ENCODE results near the gene CLECL1. TPM values are rescaled to one million over a fixed set of nuclear protein-coding genes. Genes with fewer than 3 reads are reported as not detected.
"Not testable (repeated sequence)": the region's sequence is repeated elsewhere in the genome, so short reads cannot be mapped to it uniquely, and the experiment has no call there.

Gene CLECL1
- total RNA-seq, 1 experiment from 2014 or later = not detected

GRCh38 chr12:9687228-9687627 lies 45.7 kb downstream of the CLECL1 start (continued):
- TF ChIP-seq REST (IDR thresholded peaks at IDR 0.05; ENCODE audit: low read depth) = no peak
- TF ChIP-seq SP1 (IDR thresholded peaks at IDR 0.05; ENCODE audit: low read depth) = no peak
- TF ChIP-seq ZNF274 (IDR thresholded peaks at IDR 0.05; ENCODE audit: low read depth, low read length) = no peak
- no peak for TF ChIP-seq ATF3 (IDR thresholded peaks at IDR 0.05)

- Histone ChIP-seq H3K4me3 (replicated peaks in 1 of 2; ENCODE audit: low read depth in 1 of 2, low read length in 2 of 2) (no peak overlapping the region), H3K9ac (ENCODE audit: low read length) (no peak overlapping the region), H3K9me2 (ENCODE audit: insufficient read depth) (no peaks in the 10 kb centered on the region), H3K27me3 (ENCODE audit: insufficient read depth, low read length) (no peaks in the 10 kb centered on the region), H3K4me2 (ENCODE audit: low read length) (no peak overlapping the region), H3K27ac (ENCODE audit: low read depth, low read length) (no peak overlapping the region), H3K9me3 (ENCODE audit: control insufficient read depth in 1 of 2, insufficient read depth in 1 of 2, low read depth in 1 of 2, low read length in 2 of 2) (no peaks in the 10 kb centered on the region), H3K4me1 (ENCODE audit: control insufficient read depth in 1 of 2, insufficient read depth in 2 of 2, low read length in 2 of 2) (peaks cover 0 to 5% of the 10 kb centered on the region in 2 experiments; a peak in 3 of 4 replicates), H3K79me2 (ENCODE audit: insufficient read depth, low read length) (no peaks in the 10 kb centered on the region), H2AFZ (ENCODE audit: low read depth, low read length, poor library complexity, severe bottlenecking) (no peak overlapping the region), H3K36me3 (ENCODE audit: control insufficient read depth in 1 of 2, insufficient read depth in 2 of 2, low read length in 2 of 2) (no peaks in the 10 kb centered on the region), H4K20me1 (ENCODE audit: insufficient read depth) (no peaks in the 10 kb centered on the region)
- CTCF ChIA-PET = no interaction called here
- intact Hi-C loops (cut with micrococcal nuclease) = no loop called here
- POLR2A ChIA-PET = no interaction called here
- DNase-seq (ENCODE audit: low read depth, low spot score) = no peak
- ATAC-seq = no peak
- TF ChIP-seq ZFX (IDR thresholded peaks at IDR 0.05) (no peak), CEBPB (IDR thresholded peaks at IDR 0.05; ENCODE audit: low read depth) (no peak), SRF (IDR thresholded peaks at IDR 0.05; ENCODE audit: low read depth) (no peak), SIN3A (IDR thresholded peaks at IDR 0.05; ENCODE audit: low read depth) (no peak), EZH2phosphoT487 (IDR thresholded peaks at IDR 0.05; ENCODE audit: borderline replicate concordance) (no peak), MAX (IDR thresholded peaks at IDR 0.05) (no peak), CTCF (IDR thresholded peaks at IDR 0.05 in 2 of 3, conservative IDR thresholded peaks at IDR 0.05 in 1 of 3; ENCODE audit: borderline replicate concordance in 1 of 3, insufficient read depth in 1 of 3, low read depth in 2 of 3, low read length in 2 of 3) (no peak), ZNF274 (IDR thresholded peaks at IDR 0.05; ENCODE audit: low read depth, low read length) (no peak), YY1 (IDR thresholded peaks at IDR 0.05; ENCODE audit: extremely low read depth, insufficient replicate concordance, low read depth, low read length) (no peak), ATF3 (IDR thresholded peaks at IDR 0.05) (no peak), EZH2 (IDR thresholded peaks at IDR 0.05) (no peak)
- BruUV-seq (replicated peaks) = no TSS peak
- RAD21 ChIA-PET (ENCODE audit: low non-redundant PET in 1 of 2, low total read pairs in 2 of 2, uncharacterized antibody in 2 of 2, unreplicated experiment in 2 of 2) = no interaction called here
Measured at GRCh38 chr12:9685915-9686314, 47.0 kb downstream of the CLECL1 start.

GRCh38 chr12:9685366-9685765 lies 47.5 kb downstream of the CLECL1 start:
- H3K9me2 ChIP-seq (ENCODE audit: insufficient read depth); intact Hi-C loops (cut with micrococcal nuclease); POLR2A ChIA-PET; CTCF ChIA-PET; H3K4me1 ChIP-seq (ENCODE audit: control insufficient read depth in 1 of 2, insufficient read depth in 2 of 2, low read length in 2 of 2); H3K9ac ChIP-seq (ENCODE audit: low read length); H3K27me3 ChIP-seq (ENCODE audit: insufficient read depth, low read length); ATAC-seq; H3K27ac ChIP-seq (ENCODE audit: low read depth, low read length); H2AFZ ChIP-seq (ENCODE audit: low read depth, low read length, poor library complexity, severe bottlenecking); H4K20me1 ChIP-seq (ENCODE audit: insufficient read depth); RAD21 ChIA-PET (ENCODE audit: low non-redundant PET in 1 of 2, low total read pairs in 2 of 2, uncharacterized antibody in 2 of 2, unreplicated experiment in 2 of 2); BruUV-seq (replicated peaks); H3K79me2 ChIP-seq (ENCODE audit: insufficient read depth, low read length); H3K36me3 ChIP-seq (ENCODE audit: control insufficient read depth in 1 of 2, insufficient read depth in 2 of 2, low read length in 2 of 2); H3K4me2 ChIP-seq (ENCODE audit: low read length); H3K4me3 ChIP-seq (replicated peaks in 1 of 2; ENCODE audit: low read depth in 1 of 2, low read length in 2 of 2); H3K9me3 ChIP-seq (ENCODE audit: control insufficient read depth in 1 of 2, insufficient read depth in 1 of 2, low read depth in 1 of 2, low read length in 2 of 2); DNase-seq (ENCODE audit: low read depth, low spot score): not testable (repeated sequence)

All from HCT116 (cell line).